PC-3 (cell line): ENCODE measurements around the gene TAS2R46. TPM values are rescaled to one million over a fixed set of nuclear protein-coding genes. Genes with fewer than 3 reads are reported as not detected.
"Not testable (repeated sequence)": the region's sequence is repeated elsewhere in the genome, so short reads cannot be mapped to it uniquely, and the experiment has no call there.

ENCODE experiments used
- ATAC-seq: fragments of 200-7000 bp; cut with Tn5 transposase; 2 replicates; pipeline ENCODE4 v1.9.1; 2020; ENCODE audit warnings: mild to moderate bottlenecking, moderate library complexity
- BruUV-seq: library from RNA; stranded (reverse); fragments of 400-500 nt; replicated peaks from 2 replicates; lab custom pipeline; 2021; lab: Mats Ljungman, UMichigan
- CTCF ChIA-PET: fragments of 300-600 bp; sonication (Branson Sonifier 250); formaldehyde crosslinking; loops from one replicate; lab custom pipeline; 2022; ENCODE audit warnings: antibody characterized with exemption; lab: Charles Lee
- POLR2A ChIA-PET: fragments of 300-600 bp; sonication (Branson Sonifier 250); formaldehyde crosslinking; loops from one replicate; lab custom pipeline; 2022; ENCODE audit warnings: antibody characterized with exemption; ENCODE audit not compliant: unreplicated experiment; lab: Charles Lee
- DNase-seq: peaks from one replicate; pipeline ENCODE4 v3.0.0-alpha.2; 2015
- H2AFZ ChIP-seq: fragments of 300-600 bp; sonication (generic); 2 replicates; pipeline ENCODE4 v1.6.0; 2016; ENCODE audit warnings: antibody characterized with exemption, low read length
- H3F3A ChIP-seq: fragments of 300-600 bp; sonication (generic); one replicate; pipeline ENCODE4 v1.6.0; 2017; ENCODE audit warnings: antibody characterized with exemption, low read length, control low read depth, mild to moderate bottlenecking; ENCODE audit not compliant: unreplicated experiment
- H3K27ac ChIP-seq: fragments of 300-600 bp; sonication (generic); 2 replicates; pipeline ENCODE4 v1.5.1; 2016; ENCODE audit warnings: mild to moderate bottlenecking, low read length
- H3K27me3 ChIP-seq: fragments of 300-600 bp; sonication (generic); 2 replicates; pipeline ENCODE4 v1.6.1; 2016; ENCODE audit warnings: low read length, mixed read lengths
- H3K36me3 ChIP-seq: fragments of 300-600 bp; sonication (generic); 2 replicates; pipeline ENCODE4 v1.6.1; 2016; ENCODE audit warnings: low read depth, mixed run types, low read length, mixed read lengths
- H3K4me1 ChIP-seq: fragments of 300-600 bp; sonication (generic); 2 replicates; pipeline ENCODE4 v1.5.1; 2016; ENCODE audit warnings: low read length; ENCODE audit not compliant: insufficient read depth
- H3K4me2 ChIP-seq: fragments of 300-600 bp; sonication (generic); 2 replicates; pipeline ENCODE4 v1.6.0; 2016; ENCODE audit warnings: low read length
- H3K4me3 ChIP-seq: fragments of 300-600 bp; sonication (generic); 2 replicates; pipeline ENCODE4 v1.5.1; 2016; ENCODE audit warnings: mild to moderate bottlenecking, low read length, mixed read lengths
- H3K79me2 ChIP-seq: fragments of 300-600 bp; sonication (generic); 2 replicates; pipeline ENCODE4 v1.6.1; 2017; ENCODE audit warnings: low read length, mixed read lengths
- H3K9ac ChIP-seq: fragments of 300-600 bp; sonication (generic); 2 replicates; pipeline ENCODE4 v1.6.0; 2016; ENCODE audit warnings: mild to moderate bottlenecking, low read length
- H3K9me2 ChIP-seq: fragments of 300-600 bp; sonication (generic); replicated peaks from 2 replicates; pipeline ENCODE4 v1.6.1; 2016; ENCODE audit warnings: mixed run types, low read length, mixed read lengths
- H3K9me3 ChIP-seq: fragments of 300-600 bp; sonication (generic); 2 replicates; pipeline ENCODE4 v1.6.1; 2016; ENCODE audit warnings: low read length, mixed read lengths
- H4K20me1 ChIP-seq: fragments of 300-600 bp; sonication (generic); 2 replicates; pipeline ENCODE4 v1.6.1; 2016; ENCODE audit warnings: low read length, mixed read lengths
- EZH2 ChIP-seq: fragments of 300-600 bp; sonication (generic); IDR thresholded peaks from one replicate; pipeline ENCODE4 v1.6.1; 2017; ENCODE audit warnings: antibody characterized with exemption, mild to moderate bottlenecking, low read length; ENCODE audit not compliant: unreplicated experiment
- EZH2phosphoT487 ChIP-seq: fragments of 300-600 bp; sonication (generic); IDR thresholded peaks from 2 replicates; pipeline ENCODE4 v1.6.1; 2018; ENCODE audit warnings: mild to moderate bottlenecking, antibody characterized with exemption, low read length, borderline replicate concordance
- intact Hi-C: fragments of 100-400 bp; cut with micrococcal nuclease; formaldehyde crosslinking; loops from 2 replicates; pipeline ENCODE4 v1.9.0; 2023
- total RNA-seq: library from RNA; depleted of rRNA; stranded (reverse); fragments of >200 nt; gene quantifications from 2 replicates; pipeline ENCODE4 v1.2.3, GENCODE V29; 2014
- TF ChIP-seq, protein P1 (sequence below): fragments of 300-600 bp; sonication (generic); conservative IDR thresholded peaks from 2 replicates; pipeline ENCODE4 v1.5.1; 2017; ENCODE audit warnings: antibody characterized with exemption, low read depth, mild to moderate bottlenecking, low read length

Gene TAS2R46
- total RNA-seq, 1 experiment from 2014 or later: 0.36 TPM

- ChIA-PET CTCF (no interaction called here), POLR2A (no interaction called here)
- intact Hi-C loops: no loop called here
Observed at GRCh38 chr12:11055306-11055705, 6.8 kb downstream of the TAS2R46 start.

GRCh38 chr12:11049806-11050531 lies 12.1 kb downstream of the TAS2R46 start:
- BruUV-seq: not testable (repeated sequence)

More at GRCh38 chr12:11055306-11055705, 6.8 kb downstream of the TAS2R46 start:
- Histone ChIP-seq H2AFZ (no peak overlapping the region), H3K27me3 (no peaks in the 10 kb centered on the region), H3K36me3 (peaks cover 5% of the 10 kb centered on the region; the same call in 1 of the 2 replicates), H3F3A (no peaks in the 10 kb centered on the region), H3K79me2 (no peaks in the 10 kb centered on the region), H3K4me2 (no peak overlapping the region), H3K9me2 (no peaks in the 10 kb centered on the region), H3K9ac (no peak overlapping the region), H3K9me3 (no peaks in the 10 kb centered on the region), H4K20me1 (no peaks in the 10 kb centered on the region), H3K4me1 (no peaks in the 10 kb centered on the region), H3K27ac (no peak overlapping the region), H3K4me3 (no peak overlapping the region)
- no TSS peak for BruUV-seq
- ATAC-seq: no peak
- TF ChIP-seq EZH2phosphoT487: no peak
- TF ChIP-seq, protein P1, sequence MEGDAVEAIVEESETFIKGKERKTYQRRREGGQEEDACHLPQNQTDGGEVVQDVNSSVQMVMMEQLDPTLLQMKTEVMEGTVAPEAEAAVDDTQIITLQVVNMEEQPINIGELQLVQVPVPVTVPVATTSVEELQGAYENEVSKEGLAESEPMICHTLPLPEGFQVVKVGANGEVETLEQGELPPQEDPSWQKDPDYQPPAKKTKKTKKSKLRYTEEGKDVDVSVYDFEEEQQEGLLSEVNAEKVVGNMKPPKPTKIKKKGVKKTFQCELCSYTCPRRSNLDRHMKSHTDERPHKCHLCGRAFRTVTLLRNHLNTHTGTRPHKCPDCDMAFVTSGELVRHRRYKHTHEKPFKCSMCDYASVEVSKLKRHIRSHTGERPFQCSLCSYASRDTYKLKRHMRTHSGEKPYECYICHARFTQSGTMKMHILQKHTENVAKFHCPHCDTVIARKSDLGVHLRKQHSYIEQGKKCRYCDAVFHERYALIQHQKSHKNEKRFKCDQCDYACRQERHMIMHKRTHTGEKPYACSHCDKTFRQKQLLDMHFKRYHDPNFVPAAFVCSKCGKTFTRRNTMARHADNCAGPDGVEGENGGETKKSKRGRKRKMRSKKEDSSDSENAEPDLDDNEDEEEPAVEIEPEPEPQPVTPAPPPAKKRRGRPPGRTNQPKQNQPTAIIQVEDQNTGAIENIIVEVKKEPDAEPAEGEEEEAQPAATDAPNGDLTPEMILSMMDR: no peak
- TF ChIP-seq EZH2: no peak
- DNase-seq: no peak

GRCh38 chr12:11041366-11041765 lies 20.7 kb downstream of the TAS2R46 start:
- H3K4me1 ChIP-seq, DNase-seq, H3K4me2 ChIP-seq, H3K79me2 ChIP-seq, H3K27me3 ChIP-seq, ATAC-seq, intact Hi-C loops, H3K36me3 ChIP-seq, BruUV-seq, H3K9me3 ChIP-seq, CTCF ChIA-PET, H3K9me2 ChIP-seq, H2AFZ ChIP-seq, H3K9ac ChIP-seq, H3F3A ChIP-seq, H3K4me3 ChIP-seq, H3K27ac ChIP-seq, H4K20me1 ChIP-seq, POLR2A ChIA-PET: not testable (repeated sequence)

More at GRCh38 chr12:11049806-11050531, 12.1 kb downstream of the TAS2R46 start:
- intact Hi-C loops, H3K9me2 ChIP-seq, H3K9ac ChIP-seq, ATAC-seq, H3K36me3 ChIP-seq, H3K27ac ChIP-seq, CTCF ChIA-PET, H3K9me3 ChIP-seq, H3K4me2 ChIP-seq, H4K20me1 ChIP-seq, H3K79me2 ChIP-seq, DNase-seq, H3K4me1 ChIP-seq, H3K27me3 ChIP-seq, POLR2A ChIA-PET, H3F3A ChIP-seq, H3K4me3 ChIP-seq, H2AFZ ChIP-seq: not testable (repeated sequence)
